ENCODE measurements around the gene PNPLA7.

- TF ChIP-seq CTCF (IDR thresholded peaks at IDR 0.05): no peak
- TF ChIP-seq POLR2A (IDR thresholded peaks at IDR 0.05): no peak
Measured at GRCh38 chr9:137583347-137583746, 33.1 kb upstream of the PNPLA7 start.

All from thyroid gland (tissue), 4 donors.